Esophagus (tissue), 2 donors: Measurements from ENCODE around the gene PRPF6. TPM values are rescaled to one million over a fixed set of nuclear protein-coding genes. Genes with fewer than 3 reads are reported as not detected.

Experiments used
- H3K27ac ChIP-seq, 2 donors: one replicate each; pipeline ENCODE4 v1.5.1; 2013; ENCODE audit warnings: low read depth in 2 of 2, mild to moderate bottlenecking in 2 of 2, inconsistent platforms in 1 of 2, low read length in 1 of 2, moderate library complexity in 1 of 2
- H3K27me3 ChIP-seq, 2 donors: one replicate each; pipeline ENCODE4 v1.6.1; 2013; ENCODE audit warnings: low read length in 2 of 2, control low read depth in 1 of 2, mild to moderate bottlenecking in 1 of 2; ENCODE audit not compliant: insufficient read depth in 2 of 2, control insufficient read depth in 1 of 2
- H3K36me3 ChIP-seq, 2 donors: one replicate each; pipeline ENCODE4 v1.6.1; 2013; ENCODE audit warnings: low read length in 1 of 2; ENCODE audit not compliant: control insufficient read depth in 2 of 2, insufficient read depth in 2 of 2
- H3K4me1 ChIP-seq, 2 donors: one replicate each; pipeline ENCODE4 v1.6.1; 2013; ENCODE audit warnings: low read length in 1 of 2; ENCODE audit not compliant: control insufficient read depth in 2 of 2, insufficient read depth in 2 of 2
- H3K4me3 ChIP-seq, 2 donors: one replicate each; pipeline ENCODE4 v1.5.1; 2013; ENCODE audit warnings: low read length in 2 of 2, mild to moderate bottlenecking in 2 of 2, low read depth in 1 of 2, moderate library complexity in 1 of 2
- H3K9me3 ChIP-seq, 2 donors: one replicate each; pipeline ENCODE4 v1.6.1; 2013; ENCODE audit warnings: mild to moderate bottlenecking in 2 of 2, low read depth in 1 of 2, low read length in 1 of 2, moderate library complexity in 1 of 2; ENCODE audit not compliant: control insufficient read depth in 2 of 2, insufficient read depth in 1 of 2
- WGBS, 2 donors: extraction: QIAGEN DNeasy Blood & Tissue Kit; methylation state at CpG; one replicate each; pipeline ENCODE4 v1.1.7; 2013; 5-methylcytosine and 5-hydroxymethylcytosine counted together
- polyA plus RNA-seq, 2 donors: library from polyadenylated mRNA; stranded (reverse); fragments of 200-250 nt; gene quantifications; one replicate each; pipeline ENCODE4 v1.2.3, GENCODE V29; 2013
- donor health status: healthy with polysubstance abuse.
- donor health status: Bipolar disorder and iron deficiency.

The PRPF6 gene
- polyA plus RNA-seq, 2 donors, result 24.6 to 39.0 TPM

GRCh38 chr20:64068386-64069208 lies 87.7 kb downstream of the PRPF6 start:
- peaks cover 0 to 7% of the 10 kb centered on the region in 2 donors for H3K36me3 ChIP-seq
- no peaks in the 10 kb centered on the region for H3K27me3 ChIP-seq
- WGBS, 2 donors, result 77 to 79% methylated on average over 11 to 12 of the region's 12 CpGs
- H3K27ac ChIP-seq, result no peak overlapping the region
- peaks cover 6 to 8% of the 10 kb centered on the region in 2 donors for H3K4me1 ChIP-seq
- no peak overlapping the region for H3K4me3 ChIP-seq
- H3K9me3 ChIP-seq, result peaks cover 0 to under 1% of the 10 kb centered on the region in 2 donors

- H3K9me3 ChIP-seq, result peaks cover 0 to 6% of the 10 kb centered on the region in 2 donors
- H3K27me3 ChIP-seq, result no peaks in the 10 kb centered on the region
- 90 to 92% methylated on average over 20 of the region's 20 CpGs for WGBS, 2 donors
- peaks cover 2 to 13% of the 10 kb centered on the region in 2 donors for H3K36me3 ChIP-seq
- peaks cover 3 to 9% of the 10 kb centered on the region in 2 donors for H3K4me1 ChIP-seq
- no peak overlapping the region for H3K27ac ChIP-seq
- no peak overlapping the region for H3K4me3 ChIP-seq
These were observed 88.3 kb downstream of the PRPF6 start for GRCh38 chr20:64069209-64069613.

- H3K4me3 ChIP-seq, result no peak overlapping the region
- WGBS, 2 donors, result 70 to 71% methylated on average over 14 of the region's 14 CpGs
- peaks cover 0 to 6% of the 10 kb centered on the region in 2 donors for H3K9me3 ChIP-seq
- H3K27ac ChIP-seq, result no peak overlapping the region
- H3K36me3 ChIP-seq, result peaks cover 2 to 18% of the 10 kb centered on the region in 2 donors
- no peaks in the 10 kb centered on the region for H3K27me3 ChIP-seq
- H3K4me1 ChIP-seq, result peaks cover 0 to 7% of the 10 kb centered on the region in 2 donors
These were observed 88.8 kb downstream of the PRPF6 start for GRCh38 chr20:64069614-64070243.

GRCh38 chr20:64070244-64070993 lies 89.5 kb downstream of the PRPF6 start:
- H3K27me3 ChIP-seq, result no peaks in the 10 kb centered on the region
- peaks cover 2 to 25% of the 10 kb centered on the region in 2 donors for H3K36me3 ChIP-seq
- no peak overlapping the region for H3K4me3 ChIP-seq
- 91 to 94% methylated on average over 31 of the region's 31 CpGs for WGBS, 2 donors
- H3K27ac ChIP-seq, result no peak overlapping the region
- peaks cover 0 to 7% of the 10 kb centered on the region in 2 donors for H3K4me1 ChIP-seq
- peaks cover 0 to 6% of the 10 kb centered on the region in 2 donors for H3K9me3 ChIP-seq

- Histone ChIP-seq H3K4me3 (no peak overlapping the region), H3K27ac (no peak overlapping the region), H3K9me3 (peaks cover 0 to 6% of the 10 kb centered on the region in 2 donors), H3K4me1 (peaks cover 2 to 7% of the 10 kb centered on the region in 2 donors), H3K27me3 (no peaks in the 10 kb centered on the region), H3K36me3 (peaks cover 2 to 29% of the 10 kb centered on the region in 2 donors)
- 87 to 90% methylated on average over 30 of the region's 30 CpGs for WGBS, 2 donors
These were observed 90.7 kb downstream of the PRPF6 start for GRCh38 chr20:64071341-64072332.

GRCh38 chr20:64072498-64073063 lies 91.6 kb downstream of the PRPF6 start:
- H3K27ac ChIP-seq, result no peak overlapping the region
- no peaks in the 10 kb centered on the region for H3K27me3 ChIP-seq
- H3K4me3 ChIP-seq, result no peak overlapping the region
- H3K36me3 ChIP-seq, result peaks cover 2 to 29% of the 10 kb centered on the region in 2 donors
- peaks cover 2 to 7% of the 10 kb centered on the region in 2 donors for H3K4me1 ChIP-seq
- peaks cover 0 to 6% of the 10 kb centered on the region in 2 donors for H3K9me3 ChIP-seq
- 86% methylated on average over 14 of the region's 14 CpGs for WGBS, 2 donors

- WGBS, 2 donors, result 90 to 96% methylated on average over 37 of the region's 37 CpGs
- peaks cover 2 to 11% of the 10 kb centered on the region in 2 donors for H3K4me1 ChIP-seq
- H3K36me3 ChIP-seq, result peaks cover 2 to 29% of the 10 kb centered on the region in 2 donors
- peaks cover 0 to 6% of the 10 kb centered on the region in 2 donors for H3K9me3 ChIP-seq
- H3K4me3 ChIP-seq, result no peak overlapping the region
- no peak overlapping the region for H3K27ac ChIP-seq
- no peaks in the 10 kb centered on the region for H3K27me3 ChIP-seq
These were observed 92.7 kb downstream of the PRPF6 start for GRCh38 chr20:64073476-64074183.

- no peak overlapping the region for H3K27ac ChIP-seq
- H3K4me3 ChIP-seq, result no peak overlapping the region
- H3K27me3 ChIP-seq, result no peaks in the 10 kb centered on the region
- H3K36me3 ChIP-seq, result peaks cover 2 to 29% of the 10 kb centered on the region in 2 donors
- peaks cover 0 to 6% of the 10 kb centered on the region in 2 donors for H3K9me3 ChIP-seq
- WGBS, 2 donors, result 71 to 82% methylated on average over 28 of the region's 28 CpGs
- H3K4me1 ChIP-seq, result peaks cover 5 to 17% of the 10 kb centered on the region in 2 donors
These were observed 93.4 kb downstream of the PRPF6 start for GRCh38 chr20:64074184-64074789.
